ENCODE measurements around the gene TBL1Y. TPM values are rescaled to one million over a fixed set of nuclear protein-coding genes. Genes with fewer than 3 reads are reported as not detected.

TBL1Y gene
- total and polyA plus RNA-seq, 2 donors (not counting 1 experiment from before 2014, with no cell fraction given) = not detected

GRCh38 chrY:6948378-6948777 lies 37.9 kb downstream of the TBL1Y start:
- POLR2A ChIA-PET = no interaction called here
- CTCF ChIA-PET = no interaction called here

GRCh38 chrY:6949947-6950346 lies 39.5 kb downstream of the TBL1Y start:
- intact Hi-C loops (cut with micrococcal nuclease) = no loop called here
- no peaks in the 10 kb centered on the region for H3K79me2 ChIP-seq (ENCODE audit: control insufficient read depth, insufficient read depth, low read length)
- ATAC-seq (ENCODE audit: low read depth) (no peak), DNase-seq (no peak)
- H3K4me3 ChIP-seq (ENCODE audit: control extremely low read depth in 1 of 5, extremely low read depth in 1 of 5, insufficient read depth in 1 of 5, low read depth in 2 of 5, low read length in 4 of 5) = no peak overlapping the region
- POLR2A ChIA-PET = no interaction called here
- Mint-ChIP-seq H3K9me3 (ENCODE audit: insufficient read depth) (no peaks in the 10 kb centered on the region), H3K4me3 (no peak overlapping the region), H3K4me1 (no peaks in the 10 kb centered on the region), H3K27me3 (no peaks in the 10 kb centered on the region), H3K27ac (no peak overlapping the region)
- no peak overlapping the region for H2AFZ ChIP-seq (ENCODE audit: insufficient read depth, low read depth, low read length, poor library complexity, severe bottlenecking)
- no peaks in the 10 kb centered on the region for H3K36me3 ChIP-seq (replicated peaks in 1 of 2; ENCODE audit: control extremely low read depth in 1 of 2, control insufficient read depth in 1 of 2, extremely low read depth in 1 of 2, insufficient read depth in 2 of 2, low read length in 1 of 2)
- no peak overlapping the region for H3K27ac ChIP-seq (ENCODE audit: low read length in 2 of 2)
- H3K4me2 ChIP-seq (replicated peaks; ENCODE audit: low read depth, low read length, poor library complexity, severe bottlenecking) = no peak overlapping the region
- H4K20me1 ChIP-seq (ENCODE audit: control insufficient read depth, insufficient read depth, low read length, poor library complexity, severe bottlenecking) = no peaks in the 10 kb centered on the region
- no peaks in the 10 kb centered on the region for H3K4me1 ChIP-seq (ENCODE audit: control insufficient read depth in 2 of 2, insufficient read depth in 2 of 2, low read length in 2 of 2)
- no peak for TF ChIP-seq EZH2 (IDR thresholded peaks at IDR 0.05; ENCODE audit: borderline replicate concordance, insufficient read depth, low read depth, low read length, poor library complexity, severe bottlenecking)
- no peak for TF ChIP-seq CTCF (IDR thresholded peaks at IDR 0.05)
- H3K9ac ChIP-seq (ENCODE audit: low read length) = no peak overlapping the region
- CTCF ChIA-PET = no interaction called here
- H3K9me3 ChIP-seq (ENCODE audit: control extremely low read depth in 1 of 3, control insufficient read depth in 2 of 3, insufficient read depth in 1 of 3, low read length in 2 of 3) = no peaks in the 10 kb centered on the region
- no peaks in the 10 kb centered on the region for H3K27me3 ChIP-seq (replicated peaks in 1 of 4; ENCODE audit: control extremely low read depth in 1 of 4, control insufficient read depth in 3 of 4, insufficient read depth in 4 of 4, low read length in 3 of 4)
- no CpG with 5 or more reads among the region's 4 CpGs for WGBS (ENCODE audit: insufficient coverage)

More at GRCh38 chrY:6948378-6948777, 37.9 kb downstream of the TBL1Y start:
- TF ChIP-seq EZH2 (IDR thresholded peaks at IDR 0.05; ENCODE audit: borderline replicate concordance, insufficient read depth, low read depth, low read length, poor library complexity, severe bottlenecking) = no peak
- no peak for TF ChIP-seq CTCF (IDR thresholded peaks at IDR 0.05)
- Mint-ChIP-seq H3K9me3 (ENCODE audit: insufficient read depth) (no peaks in the 10 kb centered on the region), H3K27ac (no peak overlapping the region), H3K4me1 (no peaks in the 10 kb centered on the region), H3K4me3 (no peak overlapping the region), H3K27me3 (no peaks in the 10 kb centered on the region)
- H3K9ac ChIP-seq (ENCODE audit: low read length) = no peak overlapping the region
- ATAC-seq (ENCODE audit: low read depth) = no peak
- H2AFZ ChIP-seq (ENCODE audit: insufficient read depth, low read depth, low read length, poor library complexity, severe bottlenecking) = no peak overlapping the region
- DNase-seq = no peak
- intact Hi-C loops (cut with micrococcal nuclease) = no loop called here
- H3K36me3 ChIP-seq (replicated peaks in 1 of 2; ENCODE audit: control extremely low read depth in 1 of 2, control insufficient read depth in 1 of 2, extremely low read depth in 1 of 2, insufficient read depth in 2 of 2, low read length in 1 of 2) = no peaks in the 10 kb centered on the region
- H3K4me2 ChIP-seq (replicated peaks; ENCODE audit: low read depth, low read length, poor library complexity, severe bottlenecking) = no peak overlapping the region
- no peaks in the 10 kb centered on the region for H3K4me1 ChIP-seq (ENCODE audit: control insufficient read depth in 2 of 2, insufficient read depth in 2 of 2, low read length in 2 of 2)
- no peaks in the 10 kb centered on the region for H3K79me2 ChIP-seq (ENCODE audit: control insufficient read depth, insufficient read depth, low read length)
- no peak overlapping the region for H3K4me3 ChIP-seq (ENCODE audit: control extremely low read depth in 1 of 5, extremely low read depth in 1 of 5, insufficient read depth in 1 of 5, low read depth in 2 of 5, low read length in 4 of 5)
- WGBS (ENCODE audit: insufficient coverage) = no CpG with 5 or more reads among the region's 13 CpGs
- H3K27ac ChIP-seq (ENCODE audit: low read length in 2 of 2) = no peak overlapping the region
- no peaks in the 10 kb centered on the region for H3K27me3 ChIP-seq (replicated peaks in 1 of 4; ENCODE audit: control extremely low read depth in 1 of 4, control insufficient read depth in 3 of 4, insufficient read depth in 4 of 4, low read length in 3 of 4)
- H3K9me3 ChIP-seq (ENCODE audit: control extremely low read depth in 1 of 3, control insufficient read depth in 2 of 3, insufficient read depth in 1 of 3, low read length in 2 of 3) = no peaks in the 10 kb centered on the region
- no peaks in the 10 kb centered on the region for H4K20me1 ChIP-seq (ENCODE audit: control insufficient read depth, insufficient read depth, low read length, poor library complexity, severe bottlenecking)
